Astrocyte of the cerebellum (primary cell): ENCODE data around the gene BRWD1.

ENCODE experiments used
- DNase-seq: peaks from one replicate; pipeline ENCODE4 v3.0.0-alpha.2; 2011; ENCODE audit warnings: low read depth
- H3K4me3 ChIP-seq: 2 replicates; pipeline ENCODE4 v1.5.1; 2011; ENCODE audit warnings: mild to moderate bottlenecking, low read depth, low read length, moderate library complexity
- in situ Hi-C: cut with HindIII; loops from 2 replicates; pipeline ENCODE4 v1.10.0; 2017; ENCODE audit warnings: low sequenced_read_pairs
- TF ChIP-seq, protein P1 (sequence below): IDR thresholded peaks from 2 replicates; pipeline ENCODE4 v1.5.1; 2012; ENCODE audit warnings: low read length, low read depth, moderate library complexity, mild to moderate bottlenecking; ENCODE audit errors: missing control alignments

The BRWD1 gene

DNA sequence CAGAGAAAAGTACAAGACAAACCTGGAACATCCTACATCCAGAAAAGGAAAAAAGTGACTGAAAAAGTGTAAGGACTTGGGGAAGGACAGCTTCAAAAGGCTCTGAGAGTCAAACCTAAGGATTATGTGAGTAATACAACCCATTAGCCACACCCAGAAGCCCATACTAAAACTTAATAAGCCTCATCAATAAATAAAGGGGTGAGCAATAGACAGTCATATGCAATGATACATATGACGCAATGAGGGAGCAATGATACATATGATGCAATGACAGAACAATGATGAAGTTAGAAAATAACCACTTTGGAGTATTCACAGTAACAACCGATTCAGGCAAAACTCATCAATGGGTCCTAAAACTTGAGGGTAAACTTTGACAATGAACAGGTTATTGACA, 50.1 kb downstream of the BRWD1 start:
- no peak overlapping the region for H3K4me3 ChIP-seq
- DNase-seq: no peak
- TF ChIP-seq, protein P1, sequence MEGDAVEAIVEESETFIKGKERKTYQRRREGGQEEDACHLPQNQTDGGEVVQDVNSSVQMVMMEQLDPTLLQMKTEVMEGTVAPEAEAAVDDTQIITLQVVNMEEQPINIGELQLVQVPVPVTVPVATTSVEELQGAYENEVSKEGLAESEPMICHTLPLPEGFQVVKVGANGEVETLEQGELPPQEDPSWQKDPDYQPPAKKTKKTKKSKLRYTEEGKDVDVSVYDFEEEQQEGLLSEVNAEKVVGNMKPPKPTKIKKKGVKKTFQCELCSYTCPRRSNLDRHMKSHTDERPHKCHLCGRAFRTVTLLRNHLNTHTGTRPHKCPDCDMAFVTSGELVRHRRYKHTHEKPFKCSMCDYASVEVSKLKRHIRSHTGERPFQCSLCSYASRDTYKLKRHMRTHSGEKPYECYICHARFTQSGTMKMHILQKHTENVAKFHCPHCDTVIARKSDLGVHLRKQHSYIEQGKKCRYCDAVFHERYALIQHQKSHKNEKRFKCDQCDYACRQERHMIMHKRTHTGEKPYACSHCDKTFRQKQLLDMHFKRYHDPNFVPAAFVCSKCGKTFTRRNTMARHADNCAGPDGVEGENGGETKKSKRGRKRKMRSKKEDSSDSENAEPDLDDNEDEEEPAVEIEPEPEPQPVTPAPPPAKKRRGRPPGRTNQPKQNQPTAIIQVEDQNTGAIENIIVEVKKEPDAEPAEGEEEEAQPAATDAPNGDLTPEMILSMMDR: no peak
- in situ Hi-C loops: no loop called here

DNA sequence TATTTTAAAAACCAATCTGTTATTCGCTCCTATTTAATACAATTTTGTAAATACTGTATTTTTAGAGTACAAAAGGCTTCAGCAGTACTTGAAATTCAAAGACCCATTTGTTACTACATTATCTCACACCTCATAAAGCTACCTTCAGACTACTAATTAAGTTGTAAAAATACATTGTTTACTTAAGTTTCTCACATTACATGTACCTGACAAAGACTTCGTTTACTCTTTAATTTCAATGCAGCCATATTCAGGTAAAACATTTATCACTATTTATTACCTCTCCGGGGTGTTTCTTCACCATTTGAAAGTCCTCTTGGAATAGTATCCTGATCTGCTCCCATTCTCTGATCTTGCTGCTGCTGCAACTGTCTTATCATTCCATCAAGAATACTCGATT, 55.2 kb downstream of the BRWD1 start:
- H3K4me3 ChIP-seq: no peak overlapping the region
- DNase-seq: no peak
- in situ Hi-C loops: no loop called here
- TF ChIP-seq, protein P1: no peak

DNA sequence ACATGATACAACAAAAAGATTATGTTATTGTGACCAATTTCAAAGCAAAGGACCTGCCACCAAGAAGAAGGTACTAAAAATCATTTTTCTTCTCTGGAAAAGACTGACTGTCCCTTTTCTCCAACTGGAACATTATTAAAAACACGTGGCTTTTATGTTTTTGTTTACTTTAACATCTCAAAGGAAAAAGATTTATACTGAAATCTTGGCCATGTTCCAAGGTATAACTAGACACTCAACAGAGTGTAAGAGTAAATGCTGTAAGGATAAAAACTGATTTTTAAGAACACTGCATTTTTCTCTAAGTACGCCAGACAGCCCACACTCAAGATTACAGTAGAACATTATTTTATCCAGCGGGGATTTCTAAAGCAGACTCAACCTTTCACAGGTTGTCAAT, 62.1 kb downstream of the BRWD1 start:
- in situ Hi-C loops: no loop called here
- no peak overlapping the region for H3K4me3 ChIP-seq
- DNase-seq: no peak
- TF ChIP-seq, protein P1: no peak

DNA sequence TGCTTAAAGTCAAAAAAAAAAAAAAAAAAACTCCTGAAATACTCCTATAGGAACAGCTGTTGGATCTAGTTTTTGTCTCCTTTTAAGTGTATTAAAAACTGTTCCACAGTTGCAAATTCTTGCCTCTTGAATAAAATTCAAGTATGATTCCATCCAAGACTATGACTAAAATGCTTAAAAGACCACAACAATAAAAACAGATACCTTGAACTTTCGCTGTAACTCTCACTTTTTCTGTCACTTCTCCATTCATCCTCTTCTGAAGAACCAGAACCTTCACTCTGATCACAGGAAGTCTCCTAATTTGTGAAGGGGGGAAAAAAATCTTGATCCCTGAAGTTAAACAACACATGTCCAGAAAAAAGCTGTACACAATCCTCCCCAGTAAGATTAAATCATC, 75.2 kb downstream of the BRWD1 start:
- TF ChIP-seq, protein P1: no peak
- in situ Hi-C loops: no loop called here
- DNase-seq: no peak
- H3K4me3 ChIP-seq: no peak overlapping the region

DNA sequence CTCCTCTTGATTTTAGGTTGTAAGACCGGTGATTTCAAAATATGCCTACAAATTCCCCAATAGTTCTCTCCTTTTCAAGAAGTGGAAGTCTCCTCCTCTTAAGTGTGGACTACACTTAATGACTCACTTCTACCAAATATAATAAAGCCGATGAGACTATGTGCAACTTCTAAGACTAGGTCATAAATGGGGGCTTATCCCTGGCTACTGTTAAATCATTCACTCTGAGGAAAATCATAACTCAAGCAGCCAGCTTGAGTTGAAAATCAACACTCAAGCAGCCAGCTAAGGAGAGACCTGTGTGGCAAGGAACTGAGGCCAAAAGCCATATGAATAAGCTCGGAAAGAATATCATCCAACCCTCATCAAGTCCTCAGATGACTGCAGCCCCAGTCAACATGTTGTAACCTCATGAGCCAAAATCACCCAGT, 80.6 kb downstream of the BRWD1 start:
- in situ Hi-C loops: no loop called here
- no peak overlapping the region for H3K4me3 ChIP-seq
- TF ChIP-seq, protein P1: no peak
- no peak for DNase-seq

DNA sequence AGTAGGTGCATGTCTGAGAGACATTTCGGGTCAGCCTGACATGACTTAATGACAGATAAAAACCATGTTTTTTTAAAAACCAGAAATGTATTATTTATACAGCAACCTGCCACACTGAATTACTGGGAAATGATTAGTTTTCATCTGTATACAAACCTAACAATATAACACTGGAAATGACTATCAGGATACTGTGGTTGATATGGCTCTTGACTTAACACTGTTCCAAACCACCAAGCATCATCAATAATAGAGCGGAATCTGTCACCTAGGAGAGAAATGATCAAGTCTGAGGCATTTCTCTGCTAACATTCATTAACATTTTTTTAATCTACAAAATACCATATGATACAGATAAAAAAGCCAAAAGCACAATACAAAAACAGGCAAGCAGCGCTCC, 88.5 kb downstream of the BRWD1 start:
- in situ Hi-C loops: no loop called here
- TF ChIP-seq, protein P1: no peak

DNA sequence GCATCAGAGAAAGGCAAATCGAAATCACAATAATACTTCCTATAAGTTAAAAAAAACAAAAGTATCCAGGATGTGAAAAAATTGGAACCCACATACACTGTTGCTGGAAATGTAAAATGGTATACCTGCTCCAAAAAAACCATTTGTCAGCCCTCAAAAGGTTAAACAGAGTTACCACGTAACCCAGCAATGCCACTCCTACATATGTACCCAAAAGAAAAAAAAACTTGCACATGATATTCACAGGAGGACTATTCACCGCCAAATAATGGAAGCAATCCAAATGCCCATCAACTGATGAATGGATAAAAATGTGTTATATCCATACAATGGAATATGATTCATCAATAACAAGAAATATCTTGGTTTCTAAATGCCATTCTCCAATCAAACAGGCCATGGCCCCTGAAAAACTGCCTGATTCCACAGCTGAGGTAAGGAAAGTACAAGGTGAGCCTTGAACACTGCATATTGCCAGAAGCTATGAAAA, 91.4 kb downstream of the BRWD1 start:
- TF ChIP-seq, protein P1: no peak
- no peak overlapping the region for H3K4me3 ChIP-seq
- in situ Hi-C loops: no loop called here
- DNase-seq: no peak

More for the DNA sequence above, 88.5 kb downstream of the BRWD1 start:
- H3K4me3 ChIP-seq: no peak overlapping the region
- no peak for DNase-seq
